ENCODE results near the gene SBK3.

The SBK3 gene

DNA sequence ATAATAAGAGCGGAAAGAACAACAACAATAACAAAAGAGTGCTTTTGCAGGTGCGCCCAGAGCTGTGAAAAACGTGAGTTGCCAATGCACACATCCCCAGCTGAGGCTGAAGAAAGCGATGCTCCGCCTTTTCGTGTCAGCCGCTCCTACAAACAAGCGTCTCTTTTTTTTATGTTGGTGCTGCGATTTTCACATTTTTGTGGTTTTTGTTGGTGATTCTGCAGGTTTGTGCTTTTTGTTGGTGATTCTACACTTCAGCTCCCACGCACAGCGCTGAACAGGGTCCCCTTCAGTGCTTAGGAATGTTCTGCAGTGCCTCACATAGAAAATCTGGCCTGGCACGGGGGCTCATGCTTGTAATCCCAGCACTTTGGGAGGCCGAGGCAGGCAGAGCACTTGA lies 7.3 kb upstream of the SBK3 start (continued):
- no peak for TF ChIP-seq PRDM4 (tag by site-specific recombination; IDR thresholded peaks at IDR 0.05)

GRCh38 chr19:55552206-55552605 lies 6.9 kb upstream of the SBK3 start:
- TF ChIP-seq ZNF76 (tag by site-specific recombination; IDR thresholded peaks at IDR 0.05; ENCODE audit: borderline replicate concordance, low read depth) = no peak
- no peak for TF ChIP-seq ZNF398 (tag by site-specific recombination; IDR thresholded peaks at IDR 0.05)
- TF ChIP-seq ZSCAN23 (tag by site-specific recombination; IDR thresholded peaks at IDR 0.05) = no peak
- no peak for TF ChIP-seq ZNF354C (tag by site-specific recombination; IDR thresholded peaks at IDR 0.05; ENCODE audit: borderline replicate concordance, low read depth)
- no peak for TF ChIP-seq TCF7L2 (IDR thresholded peaks at IDR 0.05; ENCODE audit: borderline replicate concordance, low read depth, low read length)
- no peak for TF ChIP-seq GLIS1 (tag by site-specific recombination; IDR thresholded peaks at IDR 0.05)
- no peak for TF ChIP-seq ZNF645 (tag by site-specific recombination; IDR thresholded peaks at IDR 0.05)
- TF ChIP-seq, protein P1, sequence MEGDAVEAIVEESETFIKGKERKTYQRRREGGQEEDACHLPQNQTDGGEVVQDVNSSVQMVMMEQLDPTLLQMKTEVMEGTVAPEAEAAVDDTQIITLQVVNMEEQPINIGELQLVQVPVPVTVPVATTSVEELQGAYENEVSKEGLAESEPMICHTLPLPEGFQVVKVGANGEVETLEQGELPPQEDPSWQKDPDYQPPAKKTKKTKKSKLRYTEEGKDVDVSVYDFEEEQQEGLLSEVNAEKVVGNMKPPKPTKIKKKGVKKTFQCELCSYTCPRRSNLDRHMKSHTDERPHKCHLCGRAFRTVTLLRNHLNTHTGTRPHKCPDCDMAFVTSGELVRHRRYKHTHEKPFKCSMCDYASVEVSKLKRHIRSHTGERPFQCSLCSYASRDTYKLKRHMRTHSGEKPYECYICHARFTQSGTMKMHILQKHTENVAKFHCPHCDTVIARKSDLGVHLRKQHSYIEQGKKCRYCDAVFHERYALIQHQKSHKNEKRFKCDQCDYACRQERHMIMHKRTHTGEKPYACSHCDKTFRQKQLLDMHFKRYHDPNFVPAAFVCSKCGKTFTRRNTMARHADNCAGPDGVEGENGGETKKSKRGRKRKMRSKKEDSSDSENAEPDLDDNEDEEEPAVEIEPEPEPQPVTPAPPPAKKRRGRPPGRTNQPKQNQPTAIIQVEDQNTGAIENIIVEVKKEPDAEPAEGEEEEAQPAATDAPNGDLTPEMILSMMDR (tag by site-specific recombination; IDR thresholded peaks at IDR 0.05) = no peak
- no peak for TF ChIP-seq ZNF324 (tag by site-specific recombination; IDR thresholded peaks at IDR 0.05)
- no peak for TF ChIP-seq ZNF391 (tag by site-specific recombination; IDR thresholded peaks at IDR 0.05; ENCODE audit: borderline replicate concordance, low read depth)
- no peak for TF ChIP-seq ZNF23 (tag by site-specific recombination; IDR thresholded peaks at IDR 0.05; ENCODE audit: borderline replicate concordance)
- no peak for TF ChIP-seq ZNF184 (tag by site-specific recombination; IDR thresholded peaks at IDR 0.05)
- H3K4me1 ChIP-seq (ENCODE audit: control insufficient read depth, insufficient read depth, low read length) = peaks cover 9% of the 10 kb centered on the region
- POLR2A ChIA-PET = interaction anchor here (0.6 to 1.2 kb wide), 5 partner anchors 14 to 762 kb away, joined by 3 to 5 read pairs (median 3); partner anchors contain the start of gene ZSCAN5A
- no peak overlapping the region for H3K27ac ChIP-seq (ENCODE audit: extremely low read depth, low read depth, low read length)
- H3K36me3 ChIP-seq (ENCODE audit: control insufficient read depth in 2 of 2, insufficient read depth in 1 of 2, low read length in 2 of 2) = no peaks in the 10 kb centered on the region
- H3K4me3 ChIP-seq (ENCODE audit: low read depth, low read length) = no peak overlapping the region
- CTCF ChIA-PET = interaction anchor here (0.7 to 1.5 kb wide), 3 partner anchors 36 to 386 kb away, joined by 3 to 5 read pairs (median 4); no protein-coding TSS in a partner anchor
- no peaks in the 10 kb centered on the region for H3K9me3 ChIP-seq (ENCODE audit: control insufficient read depth, insufficient read depth, low read depth, low read length)

GRCh38 chr19:55550321-55550650 lies 4.9 kb upstream of the SBK3 start:
- Histone ChIP-seq H3K27ac (ENCODE audit: extremely low read depth, low read depth, low read length) (0 out of 2 replicates have a peak overlapping the region, but pooled peaks have one; percentile 36), H3K4me3 (ENCODE audit: low read depth, low read length) (peak overlapping the region; percentile 39), H3K36me3 (ENCODE audit: control insufficient read depth in 2 of 2, insufficient read depth in 1 of 2, low read length in 2 of 2) (no peaks in the 10 kb centered on the region), H3K9me3 (ENCODE audit: control insufficient read depth, insufficient read depth, low read depth, low read length) (no peaks in the 10 kb centered on the region), H3K4me1 (ENCODE audit: control insufficient read depth, insufficient read depth, low read length) (peaks cover 9% of the 10 kb centered on the region)
- ChIA-PET CTCF (interaction anchor here (0.6 to 1.2 kb wide), 2 partner anchors 33 to 80 kb away, joined by 3 read pairs; no protein-coding TSS in a partner anchor), POLR2A (interaction anchor here (0.5 to 1.5 kb wide), 8 partner anchors 11 to 504 kb away, joined by 3 to 6 read pairs (median 3); partner anchors contain the start of genes FIZ1, ISOC2 and ZNF865)
- TF ChIP-seq ZNF112 (tag by site-specific recombination; IDR thresholded peaks at IDR 0.05) (no peak), SP7 (tag by site-specific recombination; IDR thresholded peaks at IDR 0.05) (peak; percentile 2; the same call in 1 of the 2 replicates)
